Measurements from ENCODE around the gene C3orf20. TPM values are rescaled to one million over a fixed set of nuclear protein-coding genes. Genes with fewer than 3 reads are reported as not detected.
A peak's percentile ranks its signal among the peaks of the same experiment; 100 is the strongest.

C3orf20 gene
- total and polyA plus RNA-seq, 2 of the 13 experiments (the other 11 are each of a cell fraction or from before 2014, with no cell fraction given), result 0.03 to 0.04 TPM

DNA sequence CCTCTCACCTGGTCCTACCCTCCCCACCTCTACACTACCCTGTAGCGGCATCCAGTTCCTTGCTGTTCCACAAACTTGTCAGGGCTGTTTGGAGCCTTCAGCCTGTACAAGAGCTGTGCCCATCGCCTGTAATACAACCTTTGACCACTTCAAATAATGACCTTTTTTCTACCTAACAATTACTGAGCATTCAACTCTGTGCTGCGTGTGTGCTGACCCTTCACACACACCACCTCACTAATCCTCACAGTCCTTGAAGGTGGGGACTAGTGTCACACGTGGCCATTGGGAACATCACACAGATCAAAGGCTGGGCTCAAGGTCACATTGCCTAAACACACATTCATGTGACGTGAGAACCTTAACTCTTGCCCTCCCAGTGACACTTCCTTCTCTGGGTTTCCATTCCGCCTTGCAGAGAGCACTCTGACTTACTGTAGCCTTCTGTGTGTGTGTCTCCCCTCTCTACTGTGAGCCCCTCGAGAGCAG is 3.1 kb downstream of the C3orf20 start (continued):
- no peak for TF ChIP-seq ZNF572 (CRISPR knock-in tag; IDR thresholded peaks at IDR 0.05)
- peak; percentile 57; the same call in 1 of the 2 replicates for TF ChIP-seq KDM3A (CRISPR knock-in tag; IDR thresholded peaks at IDR 0.05; ENCODE audit: low read depth)
- no peak for TF ChIP-seq ATRX (CRISPR knock-in tag; IDR thresholded peaks at IDR 0.05; ENCODE audit: borderline replicate concordance)
- no peak; the same call in 1 of the 2 replicates for TF ChIP-seq ZC3H13 (CRISPR knock-in tag; IDR thresholded peaks at IDR 0.05)
- TF ChIP-seq GATA4 (IDR thresholded peaks at IDR 0.05; ENCODE audit: borderline replicate concordance, low read depth), result no peak
- peak; percentile 62; the same call in 1 of the 2 replicates for TF ChIP-seq ZNF232 (CRISPR knock-in tag; IDR thresholded peaks at IDR 0.05; ENCODE audit: borderline replicate concordance)
- no peak for TF ChIP-seq ELF4 (CRISPR knock-in tag; IDR thresholded peaks at IDR 0.05; ENCODE audit: borderline replicate concordance)
- TF ChIP-seq, protein P1, sequence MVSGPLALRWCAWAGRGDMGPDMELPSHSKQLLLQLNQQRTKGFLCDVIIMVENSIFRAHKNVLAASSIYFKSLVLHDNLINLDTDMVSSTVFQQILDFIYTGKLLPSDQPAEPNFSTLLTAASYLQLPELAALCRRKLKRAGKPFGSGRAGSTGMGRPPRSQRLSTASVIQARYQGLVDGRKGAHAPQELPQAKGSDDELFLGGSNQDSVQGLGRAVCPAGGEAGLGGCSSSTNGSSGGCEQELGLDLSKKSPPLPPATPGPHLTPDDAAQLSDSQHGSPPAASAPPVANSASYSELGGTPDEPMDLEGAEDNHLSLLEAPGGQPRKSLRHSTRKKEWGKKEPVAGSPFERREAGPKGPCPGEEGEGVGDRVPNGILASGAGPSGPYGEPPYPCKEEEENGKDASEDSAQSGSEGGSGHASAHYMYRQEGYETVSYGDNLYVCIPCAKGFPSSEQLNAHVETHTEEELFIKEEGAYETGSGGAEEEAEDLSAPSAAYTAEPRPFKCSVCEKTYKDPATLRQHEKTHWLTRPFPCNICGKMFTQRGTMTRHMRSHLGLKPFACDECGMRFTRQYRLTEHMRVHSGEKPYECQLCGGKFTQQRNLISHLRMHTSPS (CRISPR knock-in tag; IDR thresholded peaks at IDR 0.05; ENCODE audit: low read depth), result peak; percentile 42; the same call in 1 of the 2 replicates
- TF ChIP-seq NR2F6 (IDR thresholded peaks at IDR 0.05), result peak; percentile 92
- peak; percentile 94 for TF ChIP-seq NR2F6 (CRISPR knock-in tag; IDR thresholded peaks at IDR 0.05)
- TF ChIP-seq FOXP1 (IDR thresholded peaks at IDR 0.05), result no peak
- TF ChIP-seq FOXP1 (CRISPR knock-in tag; IDR thresholded peaks at IDR 0.05), result peak; percentile 85; the same call in 1 of the 2 replicates
- TF ChIP-seq ATAD3A (CRISPR knock-in tag; IDR thresholded peaks at IDR 0.05), result no peak
- TF ChIP-seq ZNF207 (IDR thresholded peaks at IDR 0.05; ENCODE audit: borderline replicate concordance), result no peak
- TF ChIP-seq E2F1 (CRISPR knock-in tag; IDR thresholded peaks at IDR 0.05), result no peak
- no peak for TF ChIP-seq ZNF674 (CRISPR knock-in tag; IDR thresholded peaks at IDR 0.05; ENCODE audit: low read depth)
- no peak for TF ChIP-seq NCOA5 (CRISPR knock-in tag; IDR thresholded peaks at IDR 0.05)
- no peak for TF ChIP-seq MTA3 (CRISPR knock-in tag; IDR thresholded peaks at IDR 0.05)
- TF ChIP-seq ISX (CRISPR knock-in tag; conservative IDR thresholded peaks at IDR 0.05), result no peak
- TF ChIP-seq MED13 (CRISPR knock-in tag; IDR thresholded peaks at IDR 0.05), result 0 out of 2 replicates have a peak, but pooled peaks have one; percentile 60
- no peak for TF ChIP-seq ZKSCAN5 (CRISPR knock-in tag; IDR thresholded peaks at IDR 0.05)
- TF ChIP-seq ZNF878 (CRISPR knock-in tag; IDR thresholded peaks at IDR 0.05), result peak; percentile 23; the same call in 1 of the 2 replicates
- TF ChIP-seq ZNF709 (CRISPR knock-in tag; IDR thresholded peaks at IDR 0.05), result no peak
- no peak for TF ChIP-seq TSC22D2 (CRISPR knock-in tag; IDR thresholded peaks at IDR 0.05; ENCODE audit: borderline replicate concordance)
- TF ChIP-seq PHF8 (CRISPR knock-in tag; IDR thresholded peaks at IDR 0.05), result 0 out of 2 replicates have a peak, but pooled peaks have one; percentile 15
- TF ChIP-seq SNRNP70 (IDR thresholded peaks at IDR 0.05; ENCODE audit: low read depth, low read length), result no peak
- no peak for TF ChIP-seq ZEB1 (IDR thresholded peaks at IDR 0.05; ENCODE audit: insufficient replicate concordance, low read depth)
- TF ChIP-seq, protein P2, sequence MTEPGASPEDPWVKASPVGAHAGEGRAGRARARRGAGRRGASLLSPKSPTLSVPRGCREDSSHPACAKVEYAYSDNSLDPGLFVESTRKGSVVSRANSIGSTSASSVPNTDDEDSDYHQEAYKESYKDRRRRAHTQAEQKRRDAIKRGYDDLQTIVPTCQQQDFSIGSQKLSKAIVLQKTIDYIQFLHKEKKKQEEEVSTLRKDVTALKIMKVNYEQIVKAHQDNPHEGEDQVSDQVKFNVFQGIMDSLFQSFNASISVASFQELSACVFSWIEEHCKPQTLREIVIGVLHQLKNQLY (CRISPR knock-in tag; IDR thresholded peaks at IDR 0.05), result peak; percentile 99
- no peak for TF ChIP-seq PHF5A (CRISPR knock-in tag; IDR thresholded peaks at IDR 0.05; ENCODE audit: low read depth, unreplicated experiment)
- TF ChIP-seq, protein P3, sequence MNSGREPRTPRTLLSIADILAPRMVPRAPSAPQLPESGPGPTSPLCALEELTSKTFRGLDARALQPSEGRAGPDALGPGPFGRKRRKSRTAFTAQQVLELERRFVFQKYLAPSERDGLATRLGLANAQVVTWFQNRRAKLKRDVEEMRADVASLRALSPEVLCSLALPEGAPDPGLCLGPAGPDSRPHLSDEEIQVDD (CRISPR knock-in tag; IDR thresholded peaks at IDR 0.05; ENCODE audit: borderline replicate concordance), result no peak

Measured in HepG2 (cell line).